ENCODE measurements around the gene LDAF1.
"Not testable (repeated sequence)": the region's sequence is repeated elsewhere in the genome, so short reads cannot be mapped to it uniquely, and the experiment has no call there.

The LDAF1 gene

DNA sequence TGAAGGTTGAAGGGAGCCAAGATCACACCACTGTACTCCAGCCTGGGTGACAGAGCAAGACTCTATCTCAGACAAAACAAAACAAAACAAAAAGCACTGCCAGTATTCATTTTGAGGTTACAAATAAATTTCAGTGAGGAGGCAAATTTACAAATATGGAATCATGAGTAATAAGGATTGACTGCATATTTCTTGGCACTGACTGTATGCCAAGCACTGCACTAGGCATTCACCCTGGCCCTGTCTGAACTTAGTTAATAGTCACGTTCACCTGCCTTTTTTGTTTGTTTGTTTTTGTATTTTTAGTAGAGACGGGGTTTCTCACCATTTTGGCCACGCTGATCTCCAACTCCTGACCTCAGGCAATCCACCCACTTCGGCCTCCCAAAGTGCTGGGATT, 5.1 kb downstream of the LDAF1 start:
- no peak for DNase-seq

DNA sequence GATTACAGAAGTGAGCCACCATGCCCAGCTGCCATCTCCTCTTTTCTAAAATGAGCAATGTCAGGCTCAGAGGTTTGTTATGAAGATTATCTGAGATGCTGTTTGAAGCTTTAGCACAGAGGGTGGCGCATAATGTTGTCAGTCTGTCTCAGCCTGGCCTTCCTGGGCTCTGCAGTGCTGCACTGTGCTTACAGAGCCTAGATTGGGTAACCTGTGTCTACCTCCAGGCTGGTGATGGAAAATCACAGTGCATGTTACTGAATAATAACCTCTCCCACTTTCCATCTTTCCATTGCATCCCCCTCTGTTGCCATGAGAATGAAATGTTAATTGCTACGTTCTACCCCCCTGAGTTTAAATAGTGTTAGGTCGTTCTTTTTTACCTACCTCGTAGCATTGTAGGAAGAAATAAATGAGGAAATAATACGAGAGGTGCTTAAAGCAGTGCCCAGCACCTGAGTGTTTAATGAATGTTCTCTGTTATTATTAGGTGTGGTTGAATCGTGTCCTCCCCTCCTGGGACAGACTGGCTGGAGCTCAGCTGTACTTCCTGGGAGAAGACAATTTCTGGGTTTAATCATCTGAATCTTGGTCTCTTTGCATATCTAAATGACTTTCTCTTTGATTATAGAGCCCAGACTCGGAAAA, 6.2 kb downstream of the LDAF1 start:
- DNase-seq = no peak

DNA sequence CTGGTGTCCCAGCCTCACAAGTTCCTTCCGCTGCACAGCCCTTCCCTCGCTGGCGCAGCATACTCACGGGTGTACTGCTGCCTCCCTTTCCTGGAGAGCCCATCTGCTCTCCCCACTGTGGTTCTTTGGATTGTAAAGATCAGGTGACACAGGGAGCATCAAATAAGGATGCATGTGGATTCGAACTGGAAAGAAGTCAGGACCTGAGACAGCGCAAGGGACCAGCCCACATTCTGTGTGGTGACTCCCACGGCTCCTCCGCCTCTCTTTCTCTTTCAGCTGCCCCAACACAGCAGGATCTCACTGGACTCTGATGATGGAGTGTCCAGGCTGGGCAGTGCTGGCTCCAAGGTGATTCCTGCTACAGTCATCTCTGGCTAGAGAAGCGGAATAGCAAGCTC, 8.1 kb downstream of the LDAF1 start:
- DNase-seq = no peak

GRCh38 chr16:21167360-21167759, 8.9 kb downstream of the LDAF1 start:
- no peak for DNase-seq

GRCh38 chr16:21167929-21168602, 9.6 kb downstream of the LDAF1 start:
- DNase-seq = no peak

DNA sequence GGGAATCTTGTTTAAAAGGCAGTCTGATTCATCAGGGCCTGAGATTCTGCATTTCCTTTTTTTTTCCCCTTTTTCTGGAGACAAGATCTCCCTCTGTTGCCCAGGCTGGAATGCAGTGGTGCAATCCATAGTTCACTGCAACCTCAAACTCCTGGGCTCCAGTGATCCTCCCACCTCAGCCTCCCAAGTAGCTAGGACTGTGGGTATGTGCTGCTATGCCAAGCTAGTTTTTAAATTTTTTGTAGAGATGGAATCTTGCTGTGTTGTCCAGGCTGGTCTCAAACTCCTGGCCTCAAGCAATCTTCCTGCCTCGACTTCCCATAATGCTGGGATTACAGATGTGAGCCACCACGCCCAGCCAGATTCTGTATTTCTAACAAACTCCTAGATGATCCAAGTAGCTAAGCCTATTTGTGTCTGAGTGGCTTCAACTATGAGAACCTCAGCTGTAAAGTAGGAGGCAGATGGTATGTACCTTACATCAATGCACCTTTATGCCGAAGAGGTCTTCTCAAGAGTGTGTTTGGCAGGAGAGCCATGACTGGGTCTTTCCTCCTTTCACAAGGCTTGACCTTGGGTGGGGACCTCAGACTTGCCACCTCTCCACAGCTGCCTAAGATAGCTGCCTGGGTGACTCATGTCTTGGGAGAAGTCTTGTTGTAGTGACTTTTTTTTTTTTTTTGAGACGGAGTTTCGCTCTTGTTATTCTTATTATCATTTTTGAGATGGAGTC, 10.9 kb downstream of the LDAF1 start:
- no peak for DNase-seq

DNA sequence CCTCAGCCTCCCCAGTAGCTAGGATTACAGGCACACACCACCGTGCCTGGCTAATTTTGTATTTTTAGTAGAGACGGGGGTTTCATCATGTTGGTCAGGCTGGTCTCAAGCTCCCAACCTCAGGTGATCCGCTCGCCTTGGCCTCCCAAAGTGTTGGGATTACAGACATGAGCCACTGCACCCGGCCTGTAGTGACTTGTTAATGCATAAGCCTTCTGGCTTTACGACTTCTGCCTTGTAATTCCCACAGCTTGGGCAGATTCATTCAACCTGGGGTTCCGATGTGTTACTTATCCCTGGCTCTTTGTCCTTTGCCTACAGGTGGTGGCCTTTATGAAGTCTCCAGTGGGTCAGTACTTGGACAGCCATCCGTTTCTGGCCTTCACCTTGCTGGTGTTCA, 11.6 kb downstream of the LDAF1 start:
- not testable (repeated sequence) for DNase-seq

- no peak for DNase-seq
Measured at GRCh38 chr16:21172650-21173049, 14.2 kb downstream of the LDAF1 start.

DNA sequence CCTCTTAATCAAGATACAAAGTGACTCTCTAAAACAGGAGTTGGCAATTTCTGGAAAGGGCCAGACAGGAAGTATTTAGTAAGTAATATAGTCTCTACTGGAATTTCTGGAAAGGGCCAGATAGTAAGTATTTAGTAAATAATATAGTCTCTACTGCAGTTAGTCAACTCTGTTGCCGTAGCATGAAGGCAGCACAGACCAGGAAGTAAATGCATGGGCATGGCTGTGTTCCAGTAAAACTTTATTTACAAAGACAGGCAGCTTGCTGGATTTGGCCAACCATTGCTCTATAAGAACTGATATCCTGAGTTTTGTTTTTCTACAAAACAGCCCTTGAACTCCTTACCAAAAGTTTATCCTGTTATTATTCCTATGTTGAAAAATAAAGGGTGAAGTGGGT, 16.9 kb downstream of the LDAF1 start:
- no peak for DNase-seq

DNA sequence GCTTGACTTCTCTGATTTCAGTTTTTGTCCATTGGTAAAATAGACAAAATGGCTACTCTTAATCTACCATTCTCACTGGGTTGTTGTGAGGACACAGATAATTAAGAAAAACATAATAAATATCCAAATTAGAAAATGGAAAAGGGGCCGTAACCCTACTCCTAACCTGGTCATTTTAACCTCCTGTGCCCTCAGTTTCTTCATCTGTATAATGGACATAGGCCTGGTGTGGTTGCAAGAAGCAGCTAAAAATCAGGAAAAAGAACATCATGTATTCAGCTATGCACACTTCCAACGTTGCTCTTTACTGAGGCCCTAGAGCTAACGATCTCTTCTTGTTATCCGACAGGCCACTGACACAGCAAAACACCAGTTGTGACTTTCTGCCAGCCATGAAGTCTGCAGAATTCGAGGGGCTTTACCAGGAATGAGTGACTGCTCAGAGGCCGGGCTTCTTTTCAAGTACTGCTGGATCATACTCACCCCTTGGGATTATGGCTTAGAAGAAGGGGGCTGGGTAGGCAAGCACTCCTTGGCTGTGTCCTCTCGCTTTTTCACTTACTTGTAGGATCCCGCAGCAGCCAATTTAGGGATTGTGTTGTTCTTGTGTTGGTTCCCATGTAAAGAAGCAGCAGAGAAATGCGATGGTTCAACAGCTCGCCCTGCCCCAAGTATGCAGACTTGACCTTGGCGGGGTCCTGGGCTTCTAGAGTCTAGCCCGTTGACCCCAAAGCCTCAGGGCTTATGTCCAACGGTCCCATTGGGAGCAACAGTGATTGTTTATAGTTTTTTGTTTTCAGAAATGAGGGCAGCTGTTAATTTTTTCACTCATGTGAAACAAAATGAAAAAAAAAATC, 20.9 kb downstream of the LDAF1 start:
- DNase-seq = no peak

- no peak for DNase-seq
Measured at GRCh38 chr16:21179983-21180365, 21.5 kb downstream of the LDAF1 start.

DNA sequence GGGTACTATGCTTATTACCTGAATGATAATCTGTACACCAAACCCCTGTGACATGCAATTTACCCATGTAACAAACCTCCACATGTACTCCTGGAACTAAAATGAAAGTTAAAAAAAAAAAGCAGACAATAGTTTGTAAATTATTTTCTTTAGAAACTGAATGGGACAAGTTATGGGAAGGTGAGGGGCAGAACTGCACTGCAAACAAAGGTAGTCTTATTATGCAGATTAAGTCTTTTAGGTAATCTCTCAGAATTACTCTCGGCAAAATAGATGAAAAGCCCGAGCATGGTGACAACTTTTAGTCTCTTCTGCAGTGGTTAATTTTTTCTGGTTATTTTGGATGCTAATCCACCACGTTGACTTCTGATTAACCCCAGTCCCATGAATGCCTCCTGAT, 25.5 kb downstream of the LDAF1 start:
- DNase-seq = no peak

GRCh38 chr16:21184834-21185233, 26.4 kb downstream of the LDAF1 start:
- no peak for DNase-seq

GRCh38 chr16:21185659-21186325, 27.3 kb downstream of the LDAF1 start:
- no peak for DNase-seq

DNA sequence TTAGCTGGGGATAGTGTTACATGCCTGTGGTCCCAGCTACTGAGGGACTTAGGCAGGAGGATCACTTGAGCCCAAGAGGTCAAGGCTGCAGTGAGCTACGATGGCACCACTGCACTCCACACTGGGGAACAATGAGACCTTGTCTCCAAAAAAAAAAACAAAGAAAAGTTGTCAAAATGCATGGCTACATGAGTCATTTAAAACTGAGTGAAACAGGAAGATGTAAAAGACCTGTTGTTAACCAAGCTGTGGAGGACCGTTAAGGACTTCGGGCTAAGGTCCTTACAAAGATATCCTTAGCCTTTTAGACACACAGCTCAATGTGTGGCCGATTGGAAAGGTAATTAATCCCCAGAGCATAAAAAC, 27.8 kb downstream of the LDAF1 start:
- DNase-seq = no peak

- no peak for DNase-seq
Measured at GRCh38 chr16:21189311-21189710, 30.8 kb downstream of the LDAF1 start.

DNA sequence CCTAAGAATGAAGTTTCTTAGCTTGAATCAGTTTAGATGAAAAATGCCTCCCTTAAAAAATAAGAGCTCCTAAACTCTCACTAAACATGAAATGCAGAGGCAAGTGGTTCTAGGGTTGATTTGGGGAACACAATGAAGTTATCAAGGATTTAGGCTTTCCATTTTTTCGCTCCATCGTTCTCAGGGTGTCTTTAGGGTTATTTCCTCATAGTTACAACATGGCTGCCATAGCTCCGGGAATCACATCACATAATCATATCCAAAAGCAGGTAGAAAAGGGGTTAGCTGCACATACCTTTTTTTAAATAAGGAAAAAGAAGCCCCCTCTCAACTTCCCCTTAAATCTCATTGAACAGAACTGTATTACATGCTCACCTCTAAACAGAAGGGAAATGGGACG, 31.5 kb downstream of the LDAF1 start:
- no peak for DNase-seq

DNA sequence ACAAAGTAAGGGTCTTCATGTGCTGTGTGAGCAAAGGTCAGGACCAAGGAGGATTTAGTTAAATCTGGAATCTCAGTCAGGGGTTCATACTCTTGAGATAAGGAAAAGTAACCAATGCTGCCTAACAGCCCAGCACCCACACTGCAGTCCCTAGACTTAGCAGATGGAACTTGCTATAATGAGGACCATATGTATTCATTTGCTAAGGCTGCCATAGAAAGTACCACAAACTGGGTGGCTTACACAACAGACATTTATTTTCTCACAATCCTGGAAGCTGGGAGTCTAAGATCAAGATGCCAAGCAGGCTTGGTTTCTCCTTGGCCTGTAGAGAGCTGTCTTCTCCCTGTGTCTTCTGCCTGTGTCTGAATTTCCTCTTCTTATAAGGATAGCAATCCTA, 32.1 kb downstream of the LDAF1 start:
- no peak for DNase-seq

DNA sequence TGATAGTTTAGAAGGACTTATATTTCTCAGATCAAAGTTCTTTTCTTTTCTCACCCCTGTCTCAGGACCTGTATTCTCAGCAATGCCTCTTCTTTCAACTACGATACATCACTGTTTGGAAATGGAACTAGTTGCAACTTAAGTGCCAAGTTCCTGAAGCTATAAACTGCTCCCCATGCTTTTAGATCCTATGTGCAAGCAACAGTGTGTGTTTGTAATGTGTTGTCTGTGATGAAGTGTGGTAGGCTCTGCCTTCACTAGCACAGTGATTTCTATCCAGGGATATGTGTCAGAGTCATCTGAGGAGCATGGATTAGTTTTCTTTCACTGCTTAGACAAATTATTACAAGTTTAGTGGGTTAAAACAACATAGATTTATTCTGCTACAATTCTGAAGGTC, 34.5 kb downstream of the LDAF1 start:
- no peak for DNase-seq

DNA sequence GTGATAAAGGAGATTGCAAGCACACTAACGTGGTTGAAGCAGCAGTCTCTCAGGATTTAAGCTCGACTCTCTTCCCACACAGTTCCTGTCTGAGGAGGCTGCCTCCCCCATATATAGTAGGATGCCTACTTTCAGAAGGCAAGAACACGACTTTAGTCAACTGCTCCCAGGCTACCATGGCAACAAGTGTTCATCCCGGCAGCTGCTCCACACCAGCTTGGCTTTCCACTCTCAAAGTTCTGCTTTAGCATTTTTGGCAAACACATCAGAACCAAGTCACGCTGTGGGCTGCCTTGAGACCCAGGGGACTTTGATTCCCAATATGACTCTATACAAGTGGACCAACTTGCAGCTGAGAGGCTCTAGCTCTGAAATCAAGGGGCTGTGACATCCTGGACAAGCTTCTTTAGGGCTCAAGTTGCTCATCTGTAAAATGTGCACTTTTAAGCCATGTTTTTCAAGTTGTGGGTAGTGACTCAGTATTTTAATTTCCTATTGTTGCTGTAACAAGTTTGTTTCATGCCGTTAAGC, 36.4 kb downstream of the LDAF1 start:
- DNase-seq = no peak

DNA sequence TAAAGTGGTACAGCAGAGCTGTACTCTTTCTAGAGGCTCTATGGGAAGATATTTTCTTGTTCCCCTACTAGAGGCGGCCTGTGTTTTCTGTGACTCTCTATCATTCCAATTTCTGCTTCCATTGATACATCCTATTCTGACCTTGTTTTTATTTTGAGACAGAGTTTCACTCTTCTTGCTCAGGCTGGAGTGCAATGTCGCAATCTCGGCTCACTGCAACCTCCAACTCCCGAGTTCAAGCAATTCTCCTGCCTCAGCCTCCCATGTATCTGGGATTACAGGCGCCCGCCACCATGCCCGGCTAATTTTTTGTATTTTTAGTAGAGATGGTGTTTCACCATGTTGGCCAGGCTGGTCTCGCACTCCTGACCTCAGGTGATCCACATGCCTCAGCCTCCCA, 36.9 kb downstream of the LDAF1 start:
- DNase-seq = not testable (repeated sequence)

DNA sequence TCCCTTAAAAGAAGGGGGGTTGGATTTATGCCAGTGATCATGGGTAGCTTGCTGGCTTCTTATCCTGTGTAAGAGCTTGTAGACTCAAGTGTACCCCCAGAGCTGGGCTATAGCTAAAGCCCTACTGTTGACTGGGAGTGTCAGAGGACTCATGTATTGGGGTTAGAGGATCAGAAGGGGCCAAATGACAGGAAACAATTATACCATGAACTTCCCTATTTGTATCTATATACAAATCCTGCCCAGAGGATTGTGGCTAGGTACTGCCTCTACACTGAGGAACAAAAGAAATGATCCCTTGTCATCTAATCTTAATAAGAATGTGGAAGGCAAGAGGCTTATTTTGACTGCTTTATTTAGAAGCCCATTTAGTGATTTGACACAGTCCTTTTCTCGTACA, 38.6 kb downstream of the LDAF1 start:
- DNase-seq = no peak

GRCh38 chr16:21197621-21198020, 39.1 kb downstream of the LDAF1 start:
- DNase-seq = no peak
